Activated naive CD8-positive, alpha-beta T cell treated with anti-CD3 and anti-CD28 coated beads, Interleukin-2, amount 50 U/mL, for 16 hours (primary cell): ENCODE measurements around the gene SYNRG.
"Not testable (repeated sequence)": the region's sequence is repeated elsewhere in the genome, so short reads cannot be mapped to it uniquely, and the experiment has no call there.

Experiments
- DNase-seq: peaks from one replicate; pipeline ENCODE4 v3.0.0-alpha.2; 2020; ENCODE audit warnings: low read depth, low spot score

The SYNRG gene

DNA sequence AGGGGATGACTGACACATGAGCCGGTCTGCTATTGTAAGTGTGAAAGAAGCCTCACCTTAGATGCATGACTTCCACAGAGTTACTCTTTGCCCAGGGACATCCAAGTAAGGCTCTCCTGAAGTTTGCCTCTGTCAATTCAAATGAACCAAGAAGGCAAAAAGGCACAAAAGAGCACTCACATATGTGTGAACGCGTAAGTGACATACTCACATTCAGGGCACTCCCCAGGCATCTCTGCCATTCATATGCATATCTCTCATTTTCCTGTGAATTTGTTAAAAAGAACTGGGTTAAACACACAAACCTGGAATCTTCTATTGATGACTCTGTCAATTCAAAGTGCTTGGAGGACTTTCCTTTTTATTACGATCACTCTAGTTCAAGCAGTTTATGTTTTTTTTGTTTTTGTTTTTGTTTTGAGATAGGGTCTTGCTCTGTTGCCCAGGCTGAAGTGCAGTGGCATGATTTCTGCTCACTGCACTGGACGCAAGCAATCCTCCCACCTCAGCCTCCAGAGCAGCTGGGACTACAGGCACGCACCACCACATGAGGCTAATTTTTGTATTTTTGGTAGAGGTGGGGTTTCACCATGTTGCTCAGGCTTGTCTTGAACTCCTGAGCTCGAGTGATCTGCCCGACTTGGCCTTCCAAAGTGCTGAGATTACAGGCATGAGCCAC lies 70.1 kb downstream of the SYNRG start:
- DNase-seq = no peak

DNA sequence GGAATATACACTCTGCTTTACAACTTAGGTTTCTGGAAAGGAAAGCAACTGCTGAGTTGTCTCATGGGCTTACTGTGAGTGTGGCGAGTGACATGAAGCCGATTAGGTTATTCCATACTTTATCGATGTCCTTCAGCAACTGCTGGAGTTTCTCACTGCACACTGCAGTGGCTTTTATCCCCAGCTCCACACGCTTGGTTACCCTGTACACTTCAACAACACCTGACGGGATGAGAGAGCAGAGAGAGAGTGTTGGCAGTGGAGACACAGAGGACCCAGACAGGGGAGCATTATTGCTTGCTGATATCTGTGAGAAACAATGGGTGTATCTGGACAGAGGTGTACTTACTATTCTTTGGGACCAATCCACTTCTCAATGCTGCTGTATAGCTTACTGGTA lies 73.3 kb downstream of the SYNRG start:
- DNase-seq = no peak

DNA sequence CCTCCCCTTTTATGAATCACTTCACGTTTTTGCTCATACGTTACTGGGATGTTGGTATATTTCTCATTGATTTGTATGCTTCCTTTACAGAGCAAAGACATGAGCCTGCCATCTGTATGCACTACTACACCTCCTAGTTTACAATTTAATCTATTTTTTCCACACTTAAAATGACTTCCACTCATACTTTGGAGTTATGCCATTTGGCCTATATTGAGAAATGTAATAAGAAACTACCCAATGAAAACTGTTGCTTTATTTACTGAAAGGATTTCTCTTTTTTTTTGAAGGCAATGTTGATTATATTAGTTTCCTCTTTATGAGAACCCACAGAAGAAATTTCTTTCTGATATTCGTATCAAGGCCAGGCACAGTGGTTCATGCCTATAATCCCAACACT lies 76.5 kb downstream of the SYNRG start:
- DNase-seq = no peak

DNA sequence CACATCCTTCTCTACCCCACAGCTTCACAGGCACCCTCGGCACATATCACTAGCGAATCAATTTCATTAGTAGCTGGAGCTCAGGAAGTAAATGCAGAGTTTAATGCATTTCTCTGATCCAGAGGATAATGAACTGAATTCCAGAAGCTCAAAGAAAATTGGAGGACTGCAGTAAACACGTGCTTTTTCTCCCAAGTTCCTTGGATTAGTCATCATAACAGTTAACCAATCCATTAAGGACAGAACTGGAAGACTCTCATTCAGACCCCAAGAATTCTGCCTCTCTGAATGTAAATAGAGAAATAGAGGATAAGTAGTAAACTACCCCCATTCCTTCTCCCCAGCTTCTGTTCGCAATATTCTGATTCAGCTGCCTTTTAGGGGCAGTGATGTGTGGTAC lies 78.8 kb downstream of the SYNRG start:
- no peak for DNase-seq

DNA sequence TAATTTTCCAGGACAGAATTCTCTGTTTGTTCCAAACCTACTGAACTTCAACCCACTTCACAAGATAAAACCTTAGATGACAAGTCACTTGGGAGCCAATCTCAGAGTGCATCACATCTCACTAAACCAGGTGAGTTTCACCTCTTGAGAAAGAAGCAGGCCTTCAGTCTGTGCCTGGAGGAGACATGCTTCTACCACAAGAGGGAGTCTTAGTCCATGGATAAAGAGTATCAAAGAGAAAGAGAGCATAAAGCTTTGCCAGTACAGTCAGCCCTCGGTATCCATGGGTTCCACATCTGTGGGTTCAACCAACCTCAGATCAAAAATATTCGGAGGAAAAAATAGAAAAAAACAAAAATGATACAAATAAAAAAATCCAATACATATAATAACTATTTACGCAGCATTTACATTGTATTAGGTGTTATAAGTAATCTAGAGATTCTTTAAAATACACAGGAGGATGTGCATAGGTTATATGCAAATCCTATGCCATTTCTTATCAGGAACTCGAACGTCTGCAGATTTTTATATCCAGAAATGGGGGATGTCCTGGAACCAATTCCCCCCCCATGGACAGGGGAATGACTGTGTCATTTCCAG lies 81.9 kb downstream of the SYNRG start:
- DNase-seq = no peak

DNA sequence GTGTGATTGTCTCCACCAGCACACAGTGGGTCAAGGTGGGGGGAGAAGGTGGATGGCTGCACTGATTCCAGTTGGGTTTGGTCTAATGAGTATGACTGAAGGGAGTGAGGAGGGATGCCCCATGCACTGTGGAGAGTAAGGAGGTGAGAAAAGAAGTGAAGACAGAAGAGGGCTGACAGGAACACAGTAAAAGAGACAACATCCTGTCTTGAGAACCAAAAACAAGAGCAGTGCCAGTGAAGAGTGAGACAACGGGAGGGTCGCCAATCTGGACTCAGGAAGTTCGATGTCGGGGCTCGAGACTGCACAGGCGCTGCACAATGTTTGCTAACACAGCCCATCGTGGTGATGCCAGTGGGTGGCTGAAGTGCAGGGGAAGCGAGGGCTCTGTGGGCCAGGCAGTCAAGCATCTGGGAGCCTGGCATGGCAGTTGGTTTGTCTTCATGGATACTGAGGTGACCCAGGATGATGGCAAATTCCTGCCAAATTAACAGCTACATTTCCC lies 85.5 kb downstream of the SYNRG start:
- no peak for DNase-seq

DNA sequence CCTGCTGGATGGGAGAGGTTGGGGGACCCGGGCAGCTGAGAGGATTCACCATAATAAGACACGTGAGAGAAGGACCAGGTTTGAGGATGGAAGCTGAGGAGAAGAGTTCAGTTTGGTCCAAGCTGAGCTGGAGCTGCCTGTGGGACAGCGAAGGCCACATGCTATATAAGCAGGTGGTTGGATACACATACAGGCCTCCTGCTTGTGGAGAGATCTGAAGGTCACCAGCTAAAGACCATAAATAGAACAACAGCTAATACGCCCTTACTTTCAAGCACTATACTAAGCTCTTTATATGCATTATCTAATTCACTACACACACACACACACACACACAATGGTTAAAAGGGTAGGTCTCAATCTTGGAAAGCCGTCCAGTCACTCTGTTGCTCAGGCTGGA lies 87.4 kb downstream of the SYNRG start:
- DNase-seq = no peak

DNA sequence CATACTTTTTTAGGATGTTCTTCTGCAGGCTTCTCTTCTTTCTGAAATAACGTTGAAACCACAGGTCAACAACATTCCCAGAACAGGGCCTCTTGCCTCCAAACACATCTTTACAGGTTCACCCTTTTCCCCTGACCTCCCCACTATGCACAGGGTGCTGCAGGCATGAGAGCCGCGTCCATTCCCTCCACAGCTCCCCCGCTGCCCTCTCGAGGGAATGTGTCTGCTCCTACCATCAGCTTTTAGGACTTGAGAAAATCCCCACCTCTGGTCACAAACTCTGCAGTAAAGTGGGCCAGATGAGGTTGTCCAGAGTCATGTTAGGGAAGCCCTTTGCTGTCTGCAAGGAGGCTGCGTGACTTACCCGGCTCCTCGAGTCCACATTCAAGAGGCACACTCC lies 89.0 kb downstream of the SYNRG start:
- DNase-seq = no peak

DNA sequence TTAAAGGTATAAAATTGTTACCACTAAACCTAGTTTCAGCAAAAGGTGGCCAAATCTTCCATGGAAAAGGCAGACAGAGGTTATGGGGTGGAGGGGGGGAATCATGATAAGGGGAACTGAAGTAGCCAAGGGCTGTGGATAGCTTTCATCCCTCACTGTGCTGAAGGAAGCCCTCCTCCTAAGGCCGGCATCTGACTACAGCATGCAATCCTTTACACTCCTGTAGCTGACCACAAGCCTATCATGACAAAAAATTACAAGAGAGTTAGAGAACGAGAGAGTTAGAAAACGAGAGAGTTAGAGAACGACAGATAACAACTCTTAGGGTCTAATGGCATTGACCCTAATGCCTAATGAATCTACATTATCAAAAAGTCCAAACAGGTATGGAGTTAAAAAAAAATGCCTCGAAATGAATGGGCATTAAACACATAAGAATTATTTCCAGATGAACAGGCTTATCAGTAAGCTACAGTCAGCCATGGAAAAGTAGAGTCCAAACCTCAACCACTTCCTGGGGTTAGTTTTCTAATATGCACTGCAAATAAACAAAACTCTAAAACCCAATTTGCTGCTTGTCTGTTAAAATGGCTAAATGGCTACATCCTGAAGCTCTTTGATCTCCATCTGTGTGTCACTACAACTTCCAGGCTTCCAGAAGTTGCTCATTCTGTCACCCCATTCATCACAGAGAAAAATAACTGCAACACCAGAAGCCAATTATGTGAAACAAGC lies 89.8 kb downstream of the SYNRG start:
- DNase-seq = no peak

DNA sequence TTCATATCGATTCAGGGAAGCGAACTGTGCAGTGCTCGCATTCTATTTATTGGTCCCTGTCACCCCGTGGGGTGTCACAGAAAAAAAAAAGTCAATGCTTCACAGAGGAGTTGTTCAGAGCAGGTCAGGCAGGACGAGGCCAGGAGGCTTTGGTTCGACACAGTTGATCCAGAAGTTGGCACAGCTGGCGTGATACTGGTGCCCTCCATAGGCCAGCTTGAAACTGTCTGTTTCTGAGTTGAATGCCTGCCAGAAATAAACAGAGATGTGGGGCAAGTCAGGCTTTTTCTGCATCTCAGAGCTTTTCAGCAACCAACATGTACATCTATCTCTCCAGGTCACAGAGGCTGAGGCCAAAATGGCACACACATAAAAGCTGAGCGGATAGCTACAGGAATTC lies 90.4 kb downstream of the SYNRG start:
- DNase-seq = no peak

DNA sequence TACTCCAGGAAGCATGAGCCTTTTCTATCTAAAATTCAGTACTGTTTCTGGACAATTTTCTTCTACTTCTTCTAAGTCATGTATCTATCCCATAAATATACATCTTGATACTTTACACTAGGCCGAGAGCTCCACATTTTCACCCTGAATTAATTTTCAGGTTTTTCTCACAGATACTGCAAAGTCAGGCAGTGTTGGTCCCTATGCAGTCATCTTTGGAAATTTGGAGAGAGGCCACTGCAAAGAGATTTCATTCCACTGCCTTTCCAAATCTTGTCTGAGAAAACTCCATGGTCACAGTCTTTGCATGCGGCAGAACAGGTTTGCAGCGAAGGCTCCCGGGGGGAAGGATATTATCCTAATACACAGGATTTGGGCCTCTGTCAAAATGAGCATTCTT lies 91.3 kb downstream of the SYNRG start:
- DNase-seq = no peak

DNA sequence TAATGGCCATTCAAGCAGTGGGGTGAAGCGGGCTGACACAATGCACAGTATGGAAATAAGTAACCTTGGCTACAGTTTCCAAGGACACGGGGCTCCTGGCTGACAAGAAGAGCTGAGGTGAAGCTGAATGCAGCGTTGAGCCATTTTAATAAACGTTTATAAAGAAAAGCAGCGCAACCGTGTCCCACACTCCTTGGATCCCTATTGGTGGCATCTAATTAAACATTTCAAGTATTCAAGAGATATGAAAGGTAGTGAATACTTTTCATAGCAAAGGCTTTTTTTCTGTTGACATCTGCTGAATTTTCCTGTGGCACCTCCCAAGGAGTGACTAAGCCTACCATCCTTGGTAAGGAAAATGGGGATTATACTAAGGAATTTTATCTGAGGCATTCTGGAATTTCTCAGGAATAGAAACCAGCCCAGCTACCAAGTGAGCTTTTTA lies 93.1 kb downstream of the SYNRG start:
- no peak for DNase-seq

DNA sequence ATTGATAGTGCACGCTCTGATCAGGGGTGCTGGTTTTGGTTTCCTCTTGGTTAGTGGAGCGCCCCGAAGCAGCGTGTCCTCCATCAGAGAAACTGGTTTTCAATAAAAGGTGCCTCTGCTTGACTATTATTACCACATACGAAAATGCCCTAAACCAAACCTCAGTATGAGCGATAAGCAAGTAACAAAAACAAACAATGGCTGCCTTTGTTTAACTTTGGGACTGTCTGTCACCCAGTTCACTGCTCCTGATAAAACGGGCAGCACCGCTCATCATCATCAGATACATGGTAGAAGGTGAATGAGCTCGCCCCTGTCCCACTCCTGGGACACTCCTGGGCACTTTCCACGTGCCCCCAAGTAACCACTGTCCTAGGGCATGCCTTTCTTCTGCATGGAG lies 95.5 kb downstream of the SYNRG start:
- DNase-seq = no peak

DNA sequence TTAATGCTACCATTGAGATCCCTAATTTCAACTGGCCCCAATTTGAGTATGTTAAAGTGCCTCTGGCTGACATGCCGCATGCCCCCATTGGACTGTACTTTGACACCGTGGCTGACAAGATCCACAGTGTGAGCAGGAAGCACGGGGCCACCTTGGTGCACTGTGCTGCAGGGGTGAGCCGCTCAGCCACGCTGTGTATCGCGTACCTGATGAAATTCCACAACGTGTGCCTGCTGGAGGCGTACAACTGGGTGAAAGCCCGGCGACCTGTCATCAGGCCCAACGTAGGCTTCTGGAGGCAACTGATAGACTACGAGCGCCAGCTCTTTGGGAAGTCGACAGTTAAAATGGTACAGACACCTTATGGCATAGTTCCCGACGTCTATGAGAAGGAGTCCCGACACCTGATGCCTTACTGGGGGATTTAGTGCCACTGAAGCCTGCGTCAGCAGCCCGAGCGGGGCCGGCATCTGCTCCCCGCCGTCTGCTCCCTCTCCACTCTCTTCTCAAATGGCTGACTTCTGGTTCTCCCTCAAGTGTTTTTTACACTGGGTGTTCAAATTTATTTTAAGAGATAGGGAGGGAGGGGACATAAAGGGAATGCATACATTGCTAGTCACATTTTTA lies 96.7 kb downstream of the SYNRG start:
- DNase-seq = no peak

DNA sequence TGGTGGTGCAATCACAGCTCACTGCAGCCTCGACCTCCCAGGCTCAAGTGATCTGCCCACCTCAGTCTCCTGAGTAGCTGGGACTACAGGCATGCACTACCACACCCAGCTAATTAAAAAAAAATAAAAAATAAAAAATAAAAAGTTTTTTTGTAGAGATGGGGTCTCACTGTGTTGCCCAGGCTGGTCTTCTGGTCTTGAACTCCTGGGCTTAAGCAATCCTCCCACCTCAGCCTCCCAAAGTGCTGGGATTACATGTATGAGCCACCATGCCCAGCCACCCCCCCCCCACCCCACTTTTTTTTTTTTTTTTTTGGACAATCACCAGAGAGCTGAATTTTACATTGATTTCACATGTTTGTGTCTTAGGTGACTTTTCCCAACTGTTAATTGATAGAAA lies 97.6 kb downstream of the SYNRG start:
- DNase-seq = not testable (repeated sequence)

DNA sequence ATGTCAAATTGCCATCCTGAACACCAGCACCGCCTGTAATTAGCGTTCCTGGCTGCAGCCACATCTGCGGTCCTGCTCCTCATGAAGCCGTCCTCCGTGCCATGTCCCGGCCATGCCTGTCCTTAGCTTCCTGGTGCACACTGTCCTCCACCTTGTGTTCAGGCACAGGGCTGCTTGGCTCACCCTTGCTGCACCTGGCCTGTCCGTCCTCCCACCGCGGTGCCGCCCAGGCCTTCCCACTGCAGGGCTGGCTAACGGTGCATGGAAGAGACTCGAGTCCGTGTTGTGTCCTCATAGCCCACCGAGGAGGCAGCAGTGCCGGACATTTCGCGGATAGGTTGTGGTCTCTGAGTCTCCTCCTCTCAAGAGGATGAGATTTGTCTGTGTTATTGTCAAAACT lies 99.2 kb downstream of the SYNRG start:
- no peak for DNase-seq

DNA sequence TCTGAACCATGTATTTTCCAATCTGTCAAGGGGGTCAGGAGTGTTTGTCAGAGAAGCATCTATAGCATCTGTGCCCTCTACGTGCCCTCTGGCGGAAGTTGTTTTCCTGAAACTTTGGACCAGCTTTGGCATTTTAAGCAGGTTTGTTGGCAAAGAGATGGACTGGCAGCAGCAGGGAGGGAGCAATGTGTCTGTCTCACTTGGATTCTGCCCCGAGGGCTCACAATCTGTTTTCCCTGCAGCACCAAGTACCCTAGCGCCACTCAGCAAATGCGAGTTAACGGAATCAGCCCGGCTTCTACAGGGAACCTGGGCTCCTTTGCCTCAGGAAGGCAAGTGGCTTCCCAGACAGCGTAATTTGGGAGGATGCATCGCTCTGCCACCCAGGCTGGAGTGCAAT lies 102.1 kb downstream of the SYNRG start:
- no peak for DNase-seq

DNA sequence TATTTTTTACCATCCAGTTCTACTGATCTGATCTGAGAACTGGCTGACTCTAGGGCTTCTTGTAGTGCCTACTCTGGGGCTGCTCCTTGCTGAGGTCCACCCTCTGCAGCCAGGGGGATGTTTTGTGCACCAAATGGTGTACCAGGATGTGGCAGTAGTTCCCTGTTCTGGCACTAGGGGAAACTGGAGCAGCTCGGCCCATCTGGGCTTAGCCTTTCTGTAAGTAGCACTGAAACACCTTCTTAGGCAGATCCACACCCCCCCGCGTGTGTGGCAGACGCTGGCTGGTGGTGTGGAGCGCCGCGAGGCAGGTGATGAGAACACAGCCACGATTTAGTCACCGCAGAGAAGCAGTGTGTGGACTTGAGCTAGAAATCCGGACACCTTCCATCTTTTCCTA lies 102.5 kb downstream of the SYNRG start:
- no peak for DNase-seq

DNA sequence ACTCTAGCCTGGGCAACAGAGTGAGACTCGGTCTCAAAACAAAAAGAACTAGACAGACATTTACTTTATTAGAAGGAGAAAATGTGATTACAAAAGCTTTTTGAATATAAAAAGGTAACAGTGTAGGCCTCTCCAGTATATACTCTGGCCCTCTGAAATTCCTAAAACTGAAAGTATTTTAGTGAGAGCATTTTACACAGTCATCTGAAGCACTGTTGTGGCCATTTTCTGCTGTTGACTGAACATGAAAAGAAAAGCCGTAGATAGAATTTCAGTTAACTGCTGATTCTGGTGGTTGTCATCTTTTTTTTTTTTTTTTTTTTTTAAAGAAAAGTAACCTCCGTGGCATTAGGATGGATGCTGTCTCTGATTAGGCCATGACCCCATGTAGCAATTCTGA lies 103.9 kb downstream of the SYNRG start:
- DNase-seq = no peak

DNA sequence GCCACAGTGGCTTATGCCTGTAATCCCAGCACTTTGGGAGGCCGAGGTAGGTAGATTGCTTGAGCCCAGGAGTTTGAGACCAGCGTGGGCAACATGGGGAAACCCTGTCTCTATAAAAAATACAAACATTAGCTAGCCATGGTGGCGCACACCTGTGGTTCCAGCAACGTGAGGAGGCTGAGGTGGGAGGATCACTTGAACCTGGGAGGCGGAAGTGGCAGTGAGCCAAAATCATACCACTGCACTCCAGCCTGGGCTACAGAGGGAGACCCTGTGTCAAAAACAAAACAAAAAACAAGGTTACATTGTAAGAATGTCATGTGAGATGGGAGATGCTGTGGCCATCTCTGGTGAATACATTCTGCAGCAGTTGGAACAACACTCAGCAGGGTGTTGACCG lies 106.1 kb downstream of the SYNRG start:
- DNase-seq = no peak

DNA sequence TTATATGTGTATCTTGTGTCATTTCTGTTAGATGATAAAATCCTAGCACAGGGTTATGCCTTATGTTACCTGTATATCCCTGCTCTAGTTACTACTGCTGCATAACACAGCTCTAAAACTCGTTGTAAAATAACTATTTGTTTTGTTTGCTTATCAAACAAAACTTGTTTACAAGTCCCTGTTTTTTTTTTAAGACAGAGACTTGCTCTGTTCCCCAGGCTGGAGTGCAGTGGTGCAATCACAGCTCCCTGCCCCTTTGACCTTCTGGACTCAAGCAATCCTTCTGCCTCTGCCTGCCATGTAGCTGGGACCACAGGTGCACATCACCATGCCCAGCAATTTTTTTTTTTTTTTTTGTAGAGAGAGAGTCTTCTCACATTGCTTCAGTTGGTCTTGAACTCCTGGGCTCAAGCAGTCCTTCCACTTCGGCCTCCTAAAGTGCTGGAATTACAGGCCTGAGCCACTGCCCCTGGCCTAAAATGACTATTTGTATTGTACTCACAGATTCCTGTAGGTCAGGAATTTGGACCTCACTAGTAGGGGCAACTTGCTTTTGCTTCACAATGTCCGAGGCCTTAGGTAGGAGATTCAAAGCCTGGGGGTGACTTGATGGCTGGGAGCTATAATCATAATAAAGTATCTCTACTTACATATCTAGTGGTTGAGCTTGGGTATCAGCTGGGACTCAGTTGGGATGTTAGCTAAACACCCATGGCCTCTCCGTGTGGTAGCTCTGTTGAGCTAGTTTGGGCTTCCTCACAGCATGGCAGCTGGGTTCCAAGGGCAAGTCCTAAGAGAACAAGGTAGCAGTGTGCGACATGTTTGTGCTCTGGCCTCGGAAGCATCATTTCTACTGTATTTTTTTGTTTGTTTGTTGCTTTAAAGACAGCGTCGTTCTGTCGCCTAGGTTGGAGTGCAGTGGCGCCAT lies 106.9 kb downstream of the SYNRG start:
- DNase-seq = no peak
